ENCODE results near the gene ZFP1. TPM values are rescaled to one million over a fixed set of nuclear protein-coding genes. Genes with fewer than 3 reads are reported as not detected.

Gene ZFP1
- 10.6 and 10.7 TPM in 2 replicates for total RNA-seq

GRCh38 chr16:75148311-75149195 lies at the start of gene ZFP1:
TSS of gene ZFP1 (plus strand) at chr16:75148524. CDS start at chr16:75152952, 4,428 bp downstream.

GRCh38 chr16:75116081-75116910 lies 32.0 kb upstream of the ZFP1 start, which contains the start of gene LDHD:
TSS of gene LDHD (minus strand) at chr16:75116780. CDS start at chr16:75116720, 60 bp downstream.

DNA sequence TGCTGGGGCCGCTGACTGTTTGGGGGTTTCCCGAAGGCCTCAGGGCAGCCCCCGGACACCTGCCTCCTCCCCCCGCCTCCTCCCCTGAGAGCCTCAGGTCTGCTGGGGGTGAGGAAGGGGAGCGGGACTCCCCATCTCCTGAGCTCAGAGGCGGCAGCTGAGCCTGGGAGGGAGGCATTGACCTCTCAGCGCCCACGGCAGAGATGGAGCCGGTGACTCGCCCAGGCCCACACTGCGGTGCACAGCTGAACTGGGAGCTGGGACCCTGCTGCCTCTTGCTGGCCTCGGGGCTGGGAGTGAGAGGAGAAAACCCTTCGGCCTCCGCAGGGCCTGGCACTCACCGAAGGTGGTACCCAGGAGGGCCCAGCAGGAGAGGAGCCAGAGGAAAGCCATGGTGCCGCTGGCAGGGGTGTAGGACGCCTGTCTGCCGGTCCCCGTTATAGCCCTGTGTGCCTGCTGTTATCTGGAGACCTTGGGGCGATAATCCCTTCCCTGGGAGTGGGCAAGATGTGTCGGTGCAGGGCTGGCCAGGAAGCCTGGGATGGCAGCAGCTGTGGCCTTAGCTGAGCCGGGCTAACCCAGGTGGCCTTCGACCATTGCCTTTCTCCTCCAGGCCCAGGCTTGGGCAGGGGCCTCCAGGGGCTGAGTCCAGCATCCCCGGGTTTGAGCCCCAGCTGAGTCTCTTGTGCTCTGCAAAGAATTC lies 58.6 kb downstream of the ZFP1 start, which contains the start of gene CTRB2:
Gene CTRB2 (minus strand): TSS at position 413 of the 703 bp plus-strand sequence. CDS start 20 bp downstream, at position 393.

GRCh38 chr16:75218256-75219076 lies 70.1 kb downstream of the ZFP1 start, which contains the start of gene CTRB1:
TSS of gene CTRB1 (plus strand) at chr16:75218988. CDS start at chr16:75219008, 20 bp downstream.

Other genes with a start within 250 kb of the ZFP1 start
- 10.7 and 14.1 TPM in 2 replicates for gene WDR59, start 163.4 kb upstream of the ZFP1 start, total RNA-seq
- gene ZNRF1, start 149.5 kb upstream of the ZFP1 start, total RNA-seq, result 7.1 and 8.8 TPM in 2 replicates
- 0.26 and 0.31 TPM in 2 replicates for gene LDHD, start 31.7 kb upstream of the ZFP1 start, total RNA-seq
- gene CTRB2, start 58.6 kb downstream of the ZFP1 start, total RNA-seq, result not detected in 2 replicates
- not detected in 2 replicates for gene CTRB1, start 70.5 kb downstream of the ZFP1 start, total RNA-seq
- 35.9 and 44.1 TPM in 2 replicates for gene BCAR1, start 103.1 kb downstream of the ZFP1 start, total RNA-seq